ENCODE results near the gene MYO1C. TPM values are rescaled to one million over a fixed set of nuclear protein-coding genes. Genes with fewer than 3 reads are reported as not detected.

MYO1C gene
- total RNA-seq, 2 donors from 2014 or later: 29.5 to 43.1 TPM

Other genes starting within 250 kb of the MYO1C start
- not detected for gene BHLHA9, start 222.2 kb downstream of the MYO1C start, total RNA-seq
- gene TRARG1, start 213.0 kb downstream of the MYO1C start, total RNA-seq: not detected
- 100 to 1,000 TPM; 142 to 146 TPM for gene YWHAE, start 92.5 kb downstream of the MYO1C start, total RNA-seq
- 10 to 100 TPM; 14.8 to 17.4 TPM for gene CRK, start 36.5 kb downstream of the MYO1C start, total RNA-seq
- gene INPP5K, start 23.9 kb upstream of the MYO1C start, total RNA-seq: 100 to 1,000 TPM; 172 to 189 TPM
- 10 to 100 TPM; 41.6 to 48.0 TPM for gene PITPNA, start 70.1 kb upstream of the MYO1C start, total RNA-seq
- gene SLC43A2, start 136.1 kb upstream of the MYO1C start, total RNA-seq: 1 to 10 TPM; 5.1 to 7.4 TPM
- 1 to 10 TPM; 1.6 to 2.3 TPM for gene SCARF1, start 153.0 kb upstream of the MYO1C start, total RNA-seq
- gene RILP, start 157.2 kb upstream of the MYO1C start, total RNA-seq: 1 to 10 TPM; 2.3 to 3.0 TPM
- 100 to 1,000 TPM; 451 to 472 TPM for gene PRPF8, start 192.2 kb upstream of the MYO1C start, total RNA-seq
- 1 to 10 TPM in 1 of 2 donors, under 1 TPM in 1; 0.26 to 1.4 TPM for gene TLCD2, start 217.7 kb upstream of the MYO1C start, total RNA-seq
- 10 to 100 TPM; 38.2 to 41.2 TPM for gene WDR81, start 232.0 kb upstream of the MYO1C start, total RNA-seq